Activated naive CD8-positive, alpha-beta T cell treated with anti-CD3 and anti-CD28 coated beads, Interleukin-2, amount 50 U/mL, for 24 hours (primary cell): ENCODE results near the gene ACTR5.
"Not testable (repeated sequence)": the region's sequence is repeated elsewhere in the genome, so short reads cannot be mapped to it uniquely, and the experiment has no call there.

Experiments
- ATAC-seq: fragments of 150-1000 bp; cut with Tn5 transposase; one replicate; pipeline ENCODE4 v1.10.0; 2021
- DNase-seq: peaks from one replicate; pipeline ENCODE4 v3.0.0; 2021
- H3K27ac Mint-ChIP-seq: one replicate; pipeline ENCODE4 v1.8.0; 2021; ENCODE audit warnings: mild to moderate bottlenecking, mixed read lengths
- H3K27me3 Mint-ChIP-seq: one replicate; pipeline ENCODE4 v1.8.0; 2021; ENCODE audit warnings: mixed read lengths
- H3K36me3 Mint-ChIP-seq: one replicate; pipeline ENCODE4 v1.8.0; 2021; ENCODE audit warnings: low read depth, mixed read lengths
- H3K4me1 Mint-ChIP-seq: one replicate; pipeline ENCODE4 v1.8.0; 2021; ENCODE audit warnings: mixed read lengths
- H3K4me3 Mint-ChIP-seq: one replicate; pipeline ENCODE4 v1.8.0; 2021; ENCODE audit warnings: mild to moderate bottlenecking, moderate library complexity, mixed read lengths
- H3K9me3 Mint-ChIP-seq: one replicate; pipeline ENCODE4 v1.8.0; 2021; ENCODE audit warnings: mixed read lengths

ACTR5 gene

DNA sequence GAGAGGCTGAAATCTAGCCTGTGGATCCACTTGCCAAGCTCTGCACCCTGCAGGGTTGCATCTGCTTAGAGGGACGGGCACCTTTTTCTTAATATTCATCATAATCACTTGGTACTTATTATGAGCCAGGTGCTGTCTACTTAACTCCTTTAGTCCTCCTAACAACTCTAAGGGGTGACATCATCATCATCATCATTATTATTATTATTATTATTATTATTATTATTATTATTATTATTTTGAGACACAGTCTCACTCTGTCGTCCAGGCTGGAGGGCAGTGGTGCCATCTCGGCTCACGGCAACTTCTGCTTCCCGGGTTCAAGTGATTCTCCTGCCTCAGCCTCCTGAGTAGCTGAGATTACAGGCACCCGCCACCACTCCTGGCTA is 65.3 kb downstream of the ACTR5 start:
- Mint-ChIP-seq H3K36me3 (peaks cover 76% of the 10 kb centered on the region), H3K4me1 (peaks cover 93% of the 10 kb centered on the region)
- not testable (repeated sequence) for H3K27ac Mint-ChIP-seq, H3K9me3 Mint-ChIP-seq, ATAC-seq, DNase-seq, H3K4me3 Mint-ChIP-seq, H3K27me3 Mint-ChIP-seq

DNA sequence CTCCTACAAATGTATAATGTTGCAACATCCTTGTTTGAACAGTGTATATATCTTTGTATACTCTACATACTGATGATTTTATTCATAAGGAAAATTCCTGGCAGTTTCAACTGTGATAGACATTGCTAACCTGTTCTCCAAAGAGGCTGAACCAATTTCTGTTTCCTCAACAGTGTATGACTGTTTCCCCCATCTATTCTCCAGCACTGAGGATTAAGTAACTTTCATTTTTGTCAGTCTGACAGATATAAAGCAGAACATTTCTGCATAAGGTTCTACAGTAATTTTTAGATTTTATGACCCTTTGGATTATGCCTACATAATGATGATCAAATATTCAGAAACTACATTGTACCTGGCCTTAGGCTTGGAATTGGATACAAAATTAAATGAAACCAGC is 67.2 kb downstream of the ACTR5 start:
- DNase-seq (no peak), ATAC-seq (no peak)
- Mint-ChIP-seq H3K9me3 (no peaks in the 10 kb centered on the region), H3K4me1 (peaks cover 81% of the 10 kb centered on the region), H3K27me3 (no peaks in the 10 kb centered on the region), H3K36me3 (peaks cover 75% of the 10 kb centered on the region), H3K27ac (no peak overlapping the region), H3K4me3 (no peak overlapping the region)

DNA sequence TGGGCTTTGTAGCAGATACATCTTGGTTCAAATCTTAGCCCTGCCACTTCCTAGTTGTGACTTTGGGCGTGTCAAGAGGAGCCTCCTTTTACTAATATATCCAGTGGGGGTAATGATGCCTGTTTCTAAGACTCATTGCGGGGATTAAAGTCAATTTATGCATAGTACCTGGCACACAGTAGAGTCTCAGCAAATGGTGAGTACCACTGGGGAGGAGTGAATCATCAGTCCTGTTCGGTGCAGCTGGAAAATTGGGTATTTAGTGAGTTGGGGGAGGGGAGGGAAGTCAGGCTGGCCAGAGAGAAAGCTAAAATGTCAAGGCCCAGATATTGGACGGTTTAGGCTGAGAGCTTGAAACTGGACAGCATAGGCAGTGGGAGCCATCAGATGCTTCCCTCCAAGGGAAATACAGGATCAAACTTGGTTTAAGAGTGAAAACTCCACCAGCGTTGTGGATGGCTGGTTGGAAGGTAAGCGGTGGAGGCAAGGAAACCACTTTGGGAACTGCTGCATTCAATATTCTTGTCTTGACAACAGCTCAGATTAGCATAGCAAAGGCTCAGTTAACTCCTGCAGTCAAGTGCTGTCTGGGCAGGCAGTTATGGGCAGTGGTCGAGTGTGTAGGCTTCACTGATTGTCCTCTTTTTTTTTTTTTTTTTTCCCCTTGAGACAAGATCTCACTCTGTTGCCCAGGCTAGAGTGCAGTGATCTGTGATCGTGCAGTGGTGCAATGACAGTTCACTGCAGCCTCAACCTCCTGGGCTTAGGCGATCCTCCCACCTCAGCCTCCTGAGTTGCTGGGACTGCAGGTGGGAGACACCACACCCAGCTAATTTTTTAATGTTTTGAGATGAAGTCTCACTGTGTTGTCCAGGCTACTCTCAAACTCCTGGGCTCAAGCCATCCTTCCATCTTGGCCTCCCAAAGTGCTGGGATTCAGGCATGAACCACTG is 70.1 kb downstream of the ACTR5 start:
- H3K9me3 Mint-ChIP-seq: peaks cover 3% of the 10 kb centered on the region
- no peak overlapping the region for H3K4me3 Mint-ChIP-seq
- H3K27ac Mint-ChIP-seq: peak overlapping the region; percentile 79
- DNase-seq: no peak
- H3K36me3 Mint-ChIP-seq: peaks cover 77% of the 10 kb centered on the region
- peaks cover 75% of the 10 kb centered on the region for H3K4me1 Mint-ChIP-seq
- ATAC-seq: peak; percentile 85
- no peaks in the 10 kb centered on the region for H3K27me3 Mint-ChIP-seq
